Stimulated activated naive B cell treated with anti-CD40 and anti-IgM and Interleukin-4, amounts not matched to agents 10 μg/mL and 1 μg/mL and 100 μg/mL, for 72 hours (primary cell): ENCODE data around the gene CHD2.
A peak's percentile ranks its signal among the peaks of the same experiment; 100 is the strongest.

Experiments
- ATAC-seq, 2 donors: fragments of 150-1000 bp; cut with Tn5 transposase; replicated peaks; 2 replicates each; pipeline ENCODE4 v1.10.0; 2021; ENCODE audit warnings: moderate library complexity in 1 of 2
- DNase-seq: peaks from one replicate; pipeline ENCODE4 v3.0.0; 2021
- H3K27ac Mint-ChIP-seq: one replicate; pipeline ENCODE4 v1.8.0; 2022; ENCODE audit warnings: mild to moderate bottlenecking, mixed read lengths
- H3K27me3 Mint-ChIP-seq, 2 donors: one replicate each; pipeline ENCODE4 v1.8.0; 2022; ENCODE audit warnings: mixed read lengths in 2 of 2
- H3K36me3 Mint-ChIP-seq, 2 donors: one replicate each; pipeline ENCODE4 v1.8.0; 2022; ENCODE audit warnings: mixed read lengths in 2 of 2, mild to moderate bottlenecking in 1 of 2
- H3K4me1 Mint-ChIP-seq, 2 donors: one replicate each; pipeline ENCODE4 v1.8.0; 2022; ENCODE audit warnings: mixed read lengths in 2 of 2, mild to moderate bottlenecking in 1 of 2
- H3K4me3 Mint-ChIP-seq, 2 donors: one replicate each; pipeline ENCODE4 v1.8.0; 2022; ENCODE audit warnings: mild to moderate bottlenecking in 2 of 2, mixed read lengths in 2 of 2, moderate library complexity in 1 of 2
- H3K9me3 Mint-ChIP-seq, 2 donors: one replicate each; pipeline ENCODE4 v1.8.0; 2022; ENCODE audit warnings: mixed read lengths in 2 of 2, mild to moderate bottlenecking in 1 of 2

Gene CHD2

DNA sequence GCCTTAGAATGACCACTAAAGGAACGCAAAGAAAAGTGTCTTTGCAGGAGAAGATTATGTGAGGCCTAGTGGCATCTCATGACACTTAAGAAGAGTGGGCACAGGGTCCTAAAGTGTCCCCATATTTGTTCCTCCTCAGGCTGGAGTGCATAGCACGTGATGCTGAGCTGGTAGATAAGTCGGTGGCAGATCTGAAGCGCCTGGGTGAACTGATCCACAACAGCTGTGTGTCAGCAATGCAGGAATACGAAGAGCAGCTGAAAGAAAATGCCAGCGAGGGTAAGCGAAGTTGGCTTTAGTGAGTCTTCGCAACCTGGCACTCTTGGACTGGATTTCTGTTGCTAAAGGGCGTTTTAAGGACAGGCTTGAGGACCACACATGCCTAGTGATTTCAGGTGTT lies 92.6 kb downstream of the CHD2 start:
- H3K36me3 Mint-ChIP-seq, result peaks cover 50 to 71% of the 10 kb centered on the region in 2 donors
- no peak overlapping the region for H3K27ac Mint-ChIP-seq
- H3K27me3 Mint-ChIP-seq, result no peaks in the 10 kb centered on the region
- DNase-seq (no peak), ATAC-seq (no peak)
- H3K4me3 Mint-ChIP-seq, result no peak overlapping the region
- peaks cover 10 to 21% of the 10 kb centered on the region in 2 donors for H3K4me1 Mint-ChIP-seq
- H3K9me3 Mint-ChIP-seq, result no peaks in the 10 kb centered on the region

DNA sequence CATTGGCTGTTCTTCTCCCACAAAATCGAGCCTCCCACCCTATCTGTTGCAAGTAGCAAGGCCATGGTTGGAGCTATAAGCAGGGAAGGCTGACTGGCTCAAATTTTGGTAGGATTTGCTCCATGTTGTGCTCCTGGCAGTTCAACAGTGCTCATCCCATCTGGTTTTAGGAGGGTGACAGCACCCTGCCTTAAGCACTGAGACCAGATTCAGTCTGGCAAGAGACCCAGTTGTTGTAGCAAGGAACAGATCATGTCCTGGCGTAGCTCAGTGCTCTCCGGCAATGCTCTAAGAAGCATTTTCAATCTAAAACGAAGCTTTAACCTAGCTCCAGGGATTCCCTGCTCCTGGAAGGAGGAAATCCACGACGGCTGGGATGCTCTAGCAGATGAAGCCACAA lies 97.7 kb downstream of the CHD2 start:
- DNase-seq, result no peak
- Mint-ChIP-seq H3K9me3 (no peaks in the 10 kb centered on the region), H3K27ac (no peak overlapping the region), H3K27me3 (no peaks in the 10 kb centered on the region), H3K36me3 (peaks cover 55 to 73% of the 10 kb centered on the region in 2 donors), H3K4me3 (no peak overlapping the region), H3K4me1 (peaks cover 0 to 16% of the 10 kb centered on the region in 2 donors)
- no peak for ATAC-seq

- Mint-ChIP-seq H3K4me3 (no peak overlapping the region), H3K4me1 (peaks cover 0 to 16% of the 10 kb centered on the region in 2 donors), H3K9me3 (no peaks in the 10 kb centered on the region), H3K36me3 (peaks cover 47 to 81% of the 10 kb centered on the region in 2 donors), H3K27me3 (no peaks in the 10 kb centered on the region), H3K27ac (no peak overlapping the region)
- ATAC-seq (no peak), DNase-seq (no peak)
Observed at GRCh38 chr15:93001156-93001555, 101.0 kb downstream of the CHD2 start.

DNA sequence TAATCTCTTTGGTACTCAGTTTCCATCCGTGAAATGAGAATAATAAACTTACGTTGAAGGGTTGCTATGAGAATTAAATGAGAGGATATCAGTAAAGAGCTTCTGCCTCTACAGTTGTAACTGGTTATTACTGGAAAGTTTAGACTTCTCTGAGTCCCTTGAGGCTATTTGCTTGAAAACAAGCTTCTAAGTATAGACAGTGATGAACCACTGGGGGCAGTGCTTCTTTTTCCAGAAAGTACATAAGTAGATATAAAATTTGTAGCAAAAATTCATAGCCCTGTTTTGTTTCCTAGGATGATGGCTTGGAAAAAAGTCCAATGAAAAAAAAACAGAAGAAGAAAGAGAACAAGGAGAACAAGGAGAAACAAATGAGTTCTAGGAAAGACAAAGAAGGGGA lies 101.8 kb downstream of the CHD2 start:
- Mint-ChIP-seq H3K27ac (peak overlapping the region; percentile 3), H3K4me1 (peaks cover 0 to 16% of the 10 kb centered on the region in 2 donors), H3K27me3 (no peaks in the 10 kb centered on the region), H3K36me3 (peaks cover 43 to 78% of the 10 kb centered on the region in 2 donors), H3K9me3 (no peaks in the 10 kb centered on the region), H3K4me3 (no peak overlapping the region)
- DNase-seq (no peak), ATAC-seq (no peak)

DNA sequence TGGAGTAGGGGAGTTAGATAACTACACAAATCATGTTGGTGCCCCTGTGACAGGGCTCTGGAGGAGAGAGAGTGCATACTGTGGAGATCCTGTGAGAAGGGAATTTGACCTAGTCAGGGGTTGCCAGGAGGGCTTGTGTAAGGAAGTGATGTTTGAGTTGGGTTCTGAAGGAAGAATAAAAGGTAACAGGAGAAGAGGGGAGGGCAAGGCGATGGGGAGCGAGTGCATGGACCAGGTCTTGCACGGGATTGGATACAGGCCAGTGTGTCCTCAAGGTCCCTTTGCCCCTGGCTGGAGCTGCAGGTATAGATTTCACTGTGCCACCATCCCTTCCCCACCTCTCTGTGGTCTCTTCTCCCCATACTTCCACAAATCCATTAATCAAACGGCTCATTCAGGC lies 105.0 kb downstream of the CHD2 start:
- ATAC-seq (no peak), DNase-seq (no peak)
- Mint-ChIP-seq H3K4me1 (peaks cover 0 to 15% of the 10 kb centered on the region in 2 donors), H3K27me3 (no peaks in the 10 kb centered on the region), H3K4me3 (peak overlapping the region in 1 of 2 donors; percentile 3), H3K36me3 (peaks cover 41 to 68% of the 10 kb centered on the region in 2 donors), H3K27ac (peak overlapping the region; percentile 48), H3K9me3 (no peaks in the 10 kb centered on the region)

- Mint-ChIP-seq H3K4me1 (no peaks in the 10 kb centered on the region), H3K9me3 (no peaks in the 10 kb centered on the region), H3K36me3 (peaks cover 33 to 64% of the 10 kb centered on the region in 2 donors), H3K27me3 (no peaks in the 10 kb centered on the region), H3K27ac (peak overlapping the region; percentile 28), H3K4me3 (no peak overlapping the region)
- no peak for ATAC-seq
- no peak for DNase-seq
Observed at GRCh38 chr15:93007994-93008393, 107.9 kb downstream of the CHD2 start.

GRCh38 chr15:93012786-93013185 lies 112.7 kb downstream of the CHD2 start:
- no peaks in the 10 kb centered on the region for H3K9me3 Mint-ChIP-seq
- no peak for ATAC-seq
- H3K27ac Mint-ChIP-seq, result no peak overlapping the region
- no peaks in the 10 kb centered on the region for H3K27me3 Mint-ChIP-seq
- H3K36me3 Mint-ChIP-seq, result peaks cover 49 to 66% of the 10 kb centered on the region in 2 donors
- no peak overlapping the region for H3K4me3 Mint-ChIP-seq
- H3K4me1 Mint-ChIP-seq, result no peaks in the 10 kb centered on the region
- no peak for DNase-seq

DNA sequence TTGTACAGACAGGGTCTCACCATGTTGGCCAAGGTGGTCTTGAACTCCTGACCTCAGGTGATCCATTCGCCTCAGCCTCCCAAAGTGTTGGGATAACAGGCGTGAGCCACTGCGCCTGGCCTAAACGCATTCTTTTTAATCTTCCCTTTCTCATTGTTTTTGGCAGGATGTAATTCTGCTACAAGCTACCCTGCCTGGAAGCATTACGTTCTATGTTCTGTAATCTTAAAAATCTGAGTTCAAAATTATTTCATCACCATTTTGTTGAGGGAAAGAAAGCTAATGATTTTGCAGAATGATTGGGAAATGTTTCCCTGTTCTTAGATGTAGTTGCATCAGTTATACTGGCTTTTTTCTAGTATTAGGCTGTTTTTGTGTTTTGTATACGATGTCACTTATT lies 117.4 kb downstream of the CHD2 start:
- Mint-ChIP-seq H3K4me3 (no peak overlapping the region), H3K4me1 (peaks cover 11 to 22% of the 10 kb centered on the region in 2 donors), H3K27ac (no peak overlapping the region), H3K9me3 (no peaks in the 10 kb centered on the region), H3K36me3 (peaks cover 68 to 85% of the 10 kb centered on the region in 2 donors), H3K27me3 (no peaks in the 10 kb centered on the region)
- no peak for DNase-seq
- ATAC-seq, result no peak

DNA sequence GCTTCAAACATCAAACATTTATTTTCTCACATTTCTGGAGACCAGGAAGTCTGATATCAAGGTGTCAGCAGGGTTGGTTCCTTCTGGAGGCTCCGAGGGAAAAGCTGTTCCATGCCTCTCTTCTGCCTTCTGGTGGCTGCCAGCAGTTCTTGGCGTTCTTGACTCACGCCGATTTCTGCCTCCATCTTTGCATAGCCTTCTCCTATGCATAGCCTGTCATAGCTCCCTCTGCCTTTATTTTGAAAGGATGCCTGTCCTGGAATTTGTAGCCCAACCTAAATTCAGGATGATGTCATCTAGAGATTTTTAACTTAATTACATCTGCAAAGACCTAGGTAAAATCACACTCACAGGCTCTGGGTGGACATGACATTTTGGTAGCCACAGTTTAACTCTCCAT lies 118.5 kb downstream of the CHD2 start:
- H3K27me3 Mint-ChIP-seq, result no peaks in the 10 kb centered on the region
- peaks cover 18 to 33% of the 10 kb centered on the region in 2 donors for H3K4me1 Mint-ChIP-seq
- DNase-seq, result no peak
- H3K27ac Mint-ChIP-seq, result peak overlapping the region; percentile 64
- no peak for ATAC-seq
- no peaks in the 10 kb centered on the region for H3K9me3 Mint-ChIP-seq
- H3K36me3 Mint-ChIP-seq, result peaks cover 69 to 85% of the 10 kb centered on the region in 2 donors
- no peak overlapping the region for H3K4me3 Mint-ChIP-seq

GRCh38 chr15:93019090-93019489 lies 119.0 kb downstream of the CHD2 start:
- no peaks in the 10 kb centered on the region for H3K27me3 Mint-ChIP-seq
- H3K36me3 Mint-ChIP-seq, result peaks cover 70 to 88% of the 10 kb centered on the region in 2 donors
- H3K27ac Mint-ChIP-seq, result peak overlapping the region; percentile 27
- no peak for ATAC-seq
- DNase-seq, result no peak
- no peak overlapping the region for H3K4me3 Mint-ChIP-seq
- peaks cover 19 to 34% of the 10 kb centered on the region in 2 donors for H3K4me1 Mint-ChIP-seq
- H3K9me3 Mint-ChIP-seq, result no peaks in the 10 kb centered on the region

- Mint-ChIP-seq H3K9me3 (no peaks in the 10 kb centered on the region), H3K27me3 (no peaks in the 10 kb centered on the region), H3K27ac (peak overlapping the region; percentile 4), H3K36me3 (peaks cover 69 to 88% of the 10 kb centered on the region in 2 donors), H3K4me1 (peaks cover 26 to 43% of the 10 kb centered on the region in 2 donors), H3K4me3 (no peak overlapping the region)
- no peak for ATAC-seq
- DNase-seq, result no peak
Observed at GRCh38 chr15:93019971-93020370, 119.8 kb downstream of the CHD2 start.

DNA sequence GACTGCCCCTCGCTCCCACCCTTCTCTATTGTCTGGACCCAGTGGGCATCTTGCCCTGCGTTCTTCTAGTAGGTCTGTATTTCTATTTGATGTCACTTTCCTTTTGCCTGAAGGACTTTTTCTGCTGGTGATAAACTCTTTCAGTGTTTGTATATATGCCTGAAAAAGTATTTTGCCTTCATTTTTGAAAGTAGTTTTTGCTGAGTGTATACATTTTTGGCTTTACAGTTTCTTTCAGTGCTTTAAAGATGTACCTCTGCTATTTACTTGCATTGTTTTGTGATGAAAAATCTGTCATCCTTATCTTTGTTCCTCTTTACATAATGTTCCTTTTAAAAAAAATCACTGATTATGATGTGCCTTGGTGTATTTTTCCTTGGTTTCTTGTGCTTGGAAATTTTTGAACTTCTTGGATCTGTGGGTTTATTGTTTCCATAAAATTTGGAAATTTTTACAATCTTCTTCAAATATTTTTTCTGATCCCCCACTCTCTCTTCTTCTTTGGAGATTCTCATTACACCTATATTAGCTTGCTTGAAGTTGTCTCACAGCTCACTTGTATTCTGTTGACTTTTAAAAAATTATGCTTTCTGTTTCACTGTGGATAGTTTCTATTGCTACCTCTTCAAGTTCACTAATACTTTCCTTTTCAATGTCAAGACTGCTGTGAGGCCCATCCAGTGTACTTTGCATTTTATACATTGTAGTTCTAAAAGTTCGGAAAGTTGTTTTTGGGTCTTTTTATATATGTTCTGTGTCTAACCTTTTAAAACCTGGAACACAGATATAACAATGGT lies 121.0 kb downstream of the CHD2 start:
- Mint-ChIP-seq H3K27me3 (no peaks in the 10 kb centered on the region), H3K4me3 (no peak overlapping the region), H3K36me3 (peaks cover 67 to 86% of the 10 kb centered on the region in 2 donors), H3K27ac (peak overlapping the region; percentile 14), H3K9me3 (no peaks in the 10 kb centered on the region), H3K4me1 (peaks cover 32 to 51% of the 10 kb centered on the region in 2 donors)
- DNase-seq (no peak), ATAC-seq (peak in 1 of 2 donors; percentile 32)

DNA sequence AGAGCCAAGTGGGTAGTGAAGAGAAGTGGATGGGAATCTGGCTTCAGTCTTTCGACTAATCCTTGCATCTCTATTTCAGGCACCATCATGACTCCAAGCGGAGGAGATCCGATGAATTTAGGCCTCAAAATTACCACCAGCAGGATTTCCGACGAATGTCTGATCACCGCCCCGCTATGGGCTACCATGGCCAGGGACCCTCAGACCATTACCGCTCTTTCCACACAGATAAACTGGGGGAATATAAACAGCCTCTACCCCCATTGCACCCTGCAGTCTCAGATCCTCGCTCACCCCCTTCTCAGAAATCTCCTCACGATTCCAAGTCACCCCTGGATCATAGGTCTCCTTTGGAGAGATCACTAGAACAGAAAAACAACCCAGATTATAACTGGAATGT lies 124.2 kb downstream of the CHD2 start:
- no peak for ATAC-seq
- peak overlapping the region; percentile 76 for H3K27ac Mint-ChIP-seq
- H3K27me3 Mint-ChIP-seq, result no peaks in the 10 kb centered on the region
- H3K4me3 Mint-ChIP-seq, result no peak overlapping the region
- H3K9me3 Mint-ChIP-seq, result no peaks in the 10 kb centered on the region
- peaks cover 33 to 64% of the 10 kb centered on the region in 2 donors for H3K4me1 Mint-ChIP-seq
- no peak for DNase-seq
- peaks cover 59 to 77% of the 10 kb centered on the region in 2 donors for H3K36me3 Mint-ChIP-seq

GRCh38 chr15:93024716-93025624 lies 124.8 kb downstream of the CHD2 start:
- Mint-ChIP-seq H3K36me3 (peaks cover 55 to 74% of the 10 kb centered on the region in 2 donors), H3K27me3 (no peaks in the 10 kb centered on the region), H3K4me3 (no peak overlapping the region), H3K27ac (peak overlapping the region; percentile 76), H3K4me1 (peaks cover 37 to 67% of the 10 kb centered on the region in 2 donors), H3K9me3 (no peaks in the 10 kb centered on the region)
- ATAC-seq (no peak), DNase-seq (no peak)
